H9 (cell line): Measurements from ENCODE around the gene NDUFB4. TPM values are rescaled to one million over a fixed set of nuclear protein-coding genes. Genes with fewer than 3 reads are reported as not detected.

Experiments used
- DNase-seq: peaks from one replicate; pipeline ENCODE4 v3.0.0-alpha.2; 2017
- H2AFZ ChIP-seq: one replicate; pipeline ENCODE4 v1.6.1; 2013; ENCODE audit warnings: mild to moderate bottlenecking, low read length, control low read depth, moderate library complexity
- H2AK5ac ChIP-seq: 2 replicates; pipeline ENCODE4 v1.6.1; 2013; ENCODE audit warnings: low read length, control low read depth, mixed read lengths; ENCODE audit not compliant: insufficient read length
- H2BK120ac ChIP-seq: one replicate; pipeline ENCODE4 v1.6.1; 2013; ENCODE audit warnings: low read depth, mild to moderate bottlenecking, low read length, control low read depth, inconsistent platforms; ENCODE audit not compliant: poor library complexity, severe bottlenecking
- H2BK12ac ChIP-seq: 2 replicates; pipeline ENCODE4 v1.6.1; 2013; ENCODE audit warnings: low read length, control low read depth, mixed read lengths, low read depth; ENCODE audit not compliant: insufficient read length
- H2BK15ac ChIP-seq: 2 replicates; pipeline ENCODE4 v1.6.1; 2013; ENCODE audit warnings: low read depth, low read length, control low read depth
- H2BK20ac ChIP-seq: one replicate; pipeline ENCODE4 v1.6.1; 2013; ENCODE audit warnings: low read depth, mild to moderate bottlenecking, low read length, control low read depth, inconsistent platforms; ENCODE audit not compliant: poor library complexity, severe bottlenecking
- H2BK5ac ChIP-seq: 2 replicates; pipeline ENCODE4 v1.6.1; 2013; ENCODE audit warnings: low read length, control low read depth, mixed read lengths; ENCODE audit not compliant: insufficient read length
- H3K14ac ChIP-seq: 2 replicates; pipeline ENCODE4 v1.6.1; 2013; ENCODE audit warnings: low read length, control low read depth; ENCODE audit not compliant: insufficient read depth
- H3K18ac ChIP-seq: 2 replicates; pipeline ENCODE4 v1.6.1; 2013; ENCODE audit warnings: low read depth, mild to moderate bottlenecking, mixed read lengths, low read length, control low read depth; ENCODE audit not compliant: insufficient read length
- H3K23ac ChIP-seq: 2 replicates; pipeline ENCODE4 v1.6.1; 2013; ENCODE audit warnings: low read length, control low read depth, mixed read lengths, low read depth; ENCODE audit not compliant: insufficient read length
- H3K23me2 ChIP-seq: 2 replicates; pipeline ENCODE4 v1.6.1; 2013; ENCODE audit warnings: low read depth, mild to moderate bottlenecking, mixed read lengths, low read length, control low read depth; ENCODE audit not compliant: insufficient read length, poor library complexity, severe bottlenecking
- H3K27ac ChIP-seq: 2 replicates; pipeline ENCODE4 v1.5.1; 2013; ENCODE audit warnings: low read length, control low read depth, mixed read lengths, low read depth; ENCODE audit not compliant: insufficient read length
- H3K27me3 ChIP-seq: 2 replicates; pipeline ENCODE4 v1.6.1; 2013; ENCODE audit warnings: low read length, control low read depth, inconsistent platforms; ENCODE audit not compliant: insufficient read depth
- H3K4ac ChIP-seq: 2 replicates; pipeline ENCODE4 v1.6.1; 2013; ENCODE audit warnings: low read depth, mild to moderate bottlenecking, control low read depth, inconsistent platforms, low read length, moderate library complexity
- H3K4me1 ChIP-seq: 2 replicates; pipeline ENCODE4 v1.6.1; 2013; ENCODE audit warnings: low read length, control low read depth, inconsistent platforms; ENCODE audit not compliant: insufficient read depth
- H3K4me2 ChIP-seq: 2 replicates; pipeline ENCODE4 v1.6.1; 2013; ENCODE audit warnings: low read length, control low read depth, mixed read lengths; ENCODE audit not compliant: insufficient read length, insufficient read depth
- H3K56ac ChIP-seq: 2 replicates; pipeline ENCODE4 v1.6.1; 2013; ENCODE audit warnings: low read depth, mild to moderate bottlenecking, mixed read lengths, low read length, control low read depth; ENCODE audit not compliant: insufficient read length
- H3K79me1 ChIP-seq: 2 replicates; pipeline ENCODE4 v1.6.1; 2013; ENCODE audit warnings: low read depth, mild to moderate bottlenecking, moderate library complexity, low read length, control low read depth, inconsistent platforms; ENCODE audit not compliant: insufficient read depth, poor library complexity, severe bottlenecking
- H3K79me2 ChIP-seq: 2 replicates; pipeline ENCODE4 v1.6.1; 2013; ENCODE audit warnings: low read length, control low read depth, inconsistent platforms; ENCODE audit not compliant: insufficient read depth
- H3K9ac ChIP-seq: 2 replicates; pipeline ENCODE4 v1.6.1; 2013; ENCODE audit warnings: low read length, control low read depth, mixed read lengths; ENCODE audit not compliant: insufficient read length; ENCODE audit errors: extremely low read depth
- H3K9me3 ChIP-seq: one replicate; pipeline ENCODE4 v1.6.1; 2013; ENCODE audit warnings: low read depth, low read length, inconsistent platforms; ENCODE audit not compliant: control insufficient read depth
- H3T11ph ChIP-seq: one replicate; pipeline ENCODE4 v1.6.1; 2013; ENCODE audit warnings: mild to moderate bottlenecking, low read length, control low read depth, inconsistent platforms
- H4K20me1 ChIP-seq: one replicate; pipeline ENCODE4 v1.6.1; 2013; ENCODE audit not compliant: control insufficient read depth, insufficient read length, insufficient read depth
- H4K5ac ChIP-seq: 2 replicates; pipeline ENCODE4 v1.6.1; 2013; ENCODE audit warnings: low read depth, mild to moderate bottlenecking, mixed read lengths, low read length, control low read depth; ENCODE audit not compliant: insufficient read length
- H4K8ac ChIP-seq: replicated peaks from 2 replicates; pipeline ENCODE4 v1.6.1; 2013; ENCODE audit warnings: low read length, control low read depth, mixed read lengths, low read depth; ENCODE audit not compliant: insufficient read length
- H4K91ac ChIP-seq: 2 replicates; pipeline ENCODE4 v1.6.1; 2013; ENCODE audit warnings: low read depth, mild to moderate bottlenecking, moderate library complexity, mixed read lengths, low read length, control low read depth; ENCODE audit not compliant: insufficient read length
- H3K27ac Mint-ChIP-seq, 3 experiments: 2 replicates in 2 of 3; 3 replicates in 1 of 3; pipeline ENCODE4 v1.8.0; 2020 to 2021; ENCODE audit warnings: mixed read lengths in 3 of 3, mild to moderate bottlenecking in 1 of 3, moderate library complexity in 1 of 3
- H3K27me3 Mint-ChIP-seq: 2 replicates; pipeline ENCODE4 v1.8.0; 2021; ENCODE audit warnings: low read depth, mild to moderate bottlenecking, moderate library complexity, mixed read lengths
- H3K36me3 Mint-ChIP-seq, 3 experiments: 2 replicates in 2 of 3; 3 replicates in 1 of 3; pipeline ENCODE4 v1.8.0; 2020 to 2021; ENCODE audit warnings: low read depth in 3 of 3, mixed read lengths in 3 of 3; ENCODE audit not compliant: insufficient read depth in 1 of 3
- H3K4me1 Mint-ChIP-seq, 2 experiments: 2 replicates each; pipeline ENCODE4 v1.8.0; 2020; ENCODE audit warnings: mixed read lengths in 2 of 2
- H3K4me3 Mint-ChIP-seq, 2 experiments: 2 replicates in 1 of 2; 3 replicates in 1 of 2; pipeline ENCODE4 v1.8.0; 2020 to 2021; ENCODE audit warnings: mild to moderate bottlenecking in 2 of 2, mixed read lengths in 2 of 2, moderate library complexity in 1 of 2
- H3K9me3 Mint-ChIP-seq, 2 experiments: 2 replicates in 1 of 2; 3 replicates in 1 of 2; pipeline ENCODE4 v1.8.0; 2020; ENCODE audit warnings: mild to moderate bottlenecking in 2 of 2, mixed read lengths in 2 of 2, moderate library complexity in 1 of 2
- WGBS: extraction: QIAGEN DNeasy Blood & Tissue Kit; methylation state at CpG from one replicate; pipeline ENCODE4 v1.1.7; 2013; ENCODE audit warnings: missing lambda C conversion rate, low lambda C conversion rate, mixed read lengths; ENCODE audit not compliant: insufficient read length; ENCODE audit errors: extremely low coverage; 5-methylcytosine and 5-hydroxymethylcytosine counted together
- total RNA-seq: library from RNA; stranded (reverse); gene quantifications from 2 replicates; pipeline ENCODE4 v1.2.1, GENCODE V29; 2021
- TF ChIP-seq, protein P1 (sequence below): fragments of 200-600 bp; sonication (generic); conservative IDR thresholded peaks from 3 replicates; pipeline ENCODE4 v1.8.0; 2021; ENCODE audit warnings: antibody characterized with exemption, mild to moderate bottlenecking

The NDUFB4 gene
- total RNA-seq, 1 experiment from 2014 or later = 217 TPM

DNA sequence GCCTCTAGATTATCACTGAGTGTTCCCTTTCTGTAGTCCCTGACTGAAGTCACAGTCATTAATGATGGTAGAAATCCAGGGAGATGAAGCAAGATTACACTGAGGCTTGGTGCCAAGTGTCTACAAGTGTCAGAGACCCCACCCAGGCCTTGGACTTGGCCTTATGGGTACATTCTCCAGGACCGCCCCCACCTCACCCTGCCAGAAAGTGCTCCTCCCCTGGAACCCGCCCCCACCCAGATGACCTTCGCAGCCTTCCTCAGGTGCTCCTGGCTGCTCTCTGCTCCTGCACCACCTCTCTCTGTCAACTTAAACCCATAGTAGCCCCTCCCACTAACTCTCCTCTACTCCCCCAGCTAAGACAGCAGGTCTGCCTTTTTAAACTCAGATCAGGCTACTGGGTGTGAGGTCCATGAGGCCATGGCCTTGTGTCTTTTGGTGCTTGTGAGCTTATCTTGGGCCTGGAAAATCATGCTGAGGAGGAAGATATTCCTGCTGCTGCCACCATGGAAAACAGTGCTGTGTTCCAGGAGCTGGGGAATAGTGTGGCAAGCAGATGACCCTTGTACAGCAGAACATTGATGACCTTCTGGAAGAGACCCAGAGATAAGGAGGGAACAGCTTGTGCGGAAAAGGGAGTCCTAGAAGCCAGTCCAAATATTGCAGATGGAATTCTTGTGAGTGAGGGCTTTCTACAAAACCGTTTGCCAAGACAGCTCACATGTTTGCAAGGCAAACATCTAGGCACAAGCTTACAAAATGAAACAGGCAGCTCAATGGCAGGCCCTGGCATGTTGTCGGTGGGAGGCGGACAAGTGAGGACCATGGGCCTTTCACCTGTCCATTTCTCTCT, 40.3 kb upstream of the NDUFB4 start:
- Mint-ChIP-seq H3K27me3 (peaks cover 13% of the 10 kb centered on the region), H3K36me3 (no peaks in the 10 kb centered on the region), H3K4me1 (peaks cover 20% of the 10 kb centered on the region in 2 experiments), H3K9me3 (no peaks in the 10 kb centered on the region), H3K4me3 (no peak overlapping the region), H3K27ac (no peak overlapping the region)
- no peak overlapping the region for H4K5ac ChIP-seq
- H3K23me2 ChIP-seq = peaks cover 8% of the 10 kb centered on the region
- no peak overlapping the region for H2BK20ac ChIP-seq
- H3K56ac ChIP-seq = no peak overlapping the region
- no peak overlapping the region for H3K23ac ChIP-seq
- H3K4me2 ChIP-seq = no peak overlapping the region
- no peak overlapping the region for H2AFZ ChIP-seq
- H3K9ac ChIP-seq = no peak overlapping the region
- 0 out of 2 replicates have a peak, but pooled peaks cover 2% of the 10 kb centered on the region for H3K4me1 ChIP-seq
- no peaks in the 10 kb centered on the region for H3K9me3 ChIP-seq
- H4K8ac ChIP-seq = no peak overlapping the region
- DNase-seq = no peak
- no peak overlapping the region for H2BK120ac ChIP-seq
- no peak overlapping the region for H2AK5ac ChIP-seq
- H3K18ac ChIP-seq = no peak overlapping the region
- H2BK5ac ChIP-seq = no peak overlapping the region
- TF ChIP-seq, protein P1, sequence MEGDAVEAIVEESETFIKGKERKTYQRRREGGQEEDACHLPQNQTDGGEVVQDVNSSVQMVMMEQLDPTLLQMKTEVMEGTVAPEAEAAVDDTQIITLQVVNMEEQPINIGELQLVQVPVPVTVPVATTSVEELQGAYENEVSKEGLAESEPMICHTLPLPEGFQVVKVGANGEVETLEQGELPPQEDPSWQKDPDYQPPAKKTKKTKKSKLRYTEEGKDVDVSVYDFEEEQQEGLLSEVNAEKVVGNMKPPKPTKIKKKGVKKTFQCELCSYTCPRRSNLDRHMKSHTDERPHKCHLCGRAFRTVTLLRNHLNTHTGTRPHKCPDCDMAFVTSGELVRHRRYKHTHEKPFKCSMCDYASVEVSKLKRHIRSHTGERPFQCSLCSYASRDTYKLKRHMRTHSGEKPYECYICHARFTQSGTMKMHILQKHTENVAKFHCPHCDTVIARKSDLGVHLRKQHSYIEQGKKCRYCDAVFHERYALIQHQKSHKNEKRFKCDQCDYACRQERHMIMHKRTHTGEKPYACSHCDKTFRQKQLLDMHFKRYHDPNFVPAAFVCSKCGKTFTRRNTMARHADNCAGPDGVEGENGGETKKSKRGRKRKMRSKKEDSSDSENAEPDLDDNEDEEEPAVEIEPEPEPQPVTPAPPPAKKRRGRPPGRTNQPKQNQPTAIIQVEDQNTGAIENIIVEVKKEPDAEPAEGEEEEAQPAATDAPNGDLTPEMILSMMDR = no peak
- H4K91ac ChIP-seq = no peak overlapping the region
- H4K20me1 ChIP-seq = no peaks in the 10 kb centered on the region
- no peak overlapping the region for H2BK15ac ChIP-seq
- no peak overlapping the region for H3K4ac ChIP-seq
- no CpG with 5 or more reads among the region's 7 CpGs for WGBS
- no peak overlapping the region for H2BK12ac ChIP-seq
- no peak overlapping the region for H3T11ph ChIP-seq
- H3K14ac ChIP-seq = no peak overlapping the region
- H3K79me2 ChIP-seq = no peaks in the 10 kb centered on the region
- H3K27ac ChIP-seq = no peak overlapping the region
- H3K79me1 ChIP-seq = no peaks in the 10 kb centered on the region
- H3K27me3 ChIP-seq = no peaks in the 10 kb centered on the region
